Neuronal stem cell (in vitro differentiated cells): Measurements from ENCODE around the gene SRSF1.

Experiments used
- DNase-seq: peaks from one replicate; pipeline ENCODE4 v3.0.0-alpha.2; 2013; ENCODE audit warnings: low spot score
- H2AFZ ChIP-seq: one replicate; pipeline ENCODE4 v1.6.1; 2013; ENCODE audit warnings: mild to moderate bottlenecking, low read length, inconsistent platforms
- H2AK5ac ChIP-seq: 2 replicates; pipeline ENCODE4 v1.6.1; 2013; ENCODE audit warnings: low read depth, mild to moderate bottlenecking, inconsistent platforms, low read length, moderate library complexity, mixed read lengths
- H2BK120ac ChIP-seq: 2 replicates; pipeline ENCODE4 v1.6.1; 2013; ENCODE audit warnings: low read depth, mild to moderate bottlenecking, inconsistent platforms, low read length, moderate library complexity, mixed read lengths
- H2BK12ac ChIP-seq: one replicate; pipeline ENCODE4 v1.6.1; 2013; ENCODE audit warnings: low read length, inconsistent platforms
- H2BK15ac ChIP-seq: 2 replicates; pipeline ENCODE4 v1.6.1; 2013; ENCODE audit warnings: mild to moderate bottlenecking, low read length, inconsistent platforms, mixed read lengths
- H2BK5ac ChIP-seq: one replicate; pipeline ENCODE4 v1.6.1; 2013; ENCODE audit warnings: inconsistent platforms, mild to moderate bottlenecking, low read length, moderate library complexity
- H3K14ac ChIP-seq: one replicate; pipeline ENCODE4 v1.6.1; 2013; ENCODE audit warnings: low read length, inconsistent platforms
- H3K18ac ChIP-seq: 2 replicates; pipeline ENCODE4 v1.6.1; 2013; ENCODE audit warnings: low read length, inconsistent platforms
- H3K23ac ChIP-seq: 2 replicates; pipeline ENCODE4 v1.6.1; 2013; ENCODE audit warnings: low read depth, mild to moderate bottlenecking, mixed read lengths, low read length, inconsistent platforms; ENCODE audit not compliant: poor library complexity
- H3K27ac ChIP-seq: replicated peaks from 3 replicates; pipeline ENCODE4 v1.5.1; 2013; ENCODE audit warnings: low read length, inconsistent platforms
- H3K27me3 ChIP-seq, 3 experiments: 2 replicates each; pipeline ENCODE4 v1.6.1; 2013; ENCODE audit warnings: low read length in 3 of 3, mild to moderate bottlenecking in 2 of 3, inconsistent platforms in 1 of 3, low read depth in 1 of 3, mixed read lengths in 1 of 3, moderate library complexity in 1 of 3; ENCODE audit not compliant: control insufficient read depth in 3 of 3, insufficient read depth in 3 of 3
- H3K36me3 ChIP-seq, 2 donors: replicated peaks in 1 of 2; 2 replicates each; pipeline ENCODE4 v1.6.1; 2013; ENCODE audit warnings: low read length in 2 of 2; ENCODE audit not compliant: control insufficient read depth in 2 of 2, insufficient read depth in 2 of 2
- H3K4ac ChIP-seq: 2 replicates; pipeline ENCODE4 v1.6.1; 2013; ENCODE audit warnings: inconsistent platforms, mild to moderate bottlenecking, low read length, moderate library complexity
- H3K4me1 ChIP-seq, 2 donors: 1 replicate in 1 of 2; 2 replicates in 1 of 2; pipeline ENCODE4 v1.6.1; 2013; ENCODE audit warnings: low read length in 2 of 2, low read depth in 1 of 2; ENCODE audit not compliant: control insufficient read depth in 2 of 2, insufficient read depth in 1 of 2
- H3K4me2 ChIP-seq: one replicate; pipeline ENCODE4 v1.6.1; 2013; ENCODE audit warnings: mild to moderate bottlenecking, low read length, inconsistent platforms; ENCODE audit not compliant: insufficient read depth, poor library complexity, severe bottlenecking
- H3K4me3 ChIP-seq, 2 donors: 2 replicates each; pipeline ENCODE4 v1.5.1; 2013; ENCODE audit warnings: low read length in 2 of 2, mild to moderate bottlenecking in 2 of 2, inconsistent platforms in 1 of 2, moderate library complexity in 1 of 2
- H3K79me1 ChIP-seq: one replicate; pipeline ENCODE4 v1.6.1; 2013; ENCODE audit warnings: low read depth, mild to moderate bottlenecking, inconsistent platforms, low read length, moderate library complexity
- H3K9ac ChIP-seq: one replicate; pipeline ENCODE4 v1.6.1; 2013; ENCODE audit warnings: mild to moderate bottlenecking, low read depth, low read length, inconsistent platforms; ENCODE audit not compliant: poor library complexity
- H3K9me3 ChIP-seq, 2 donors: replicated peaks in 1 of 2; 2 replicates each; pipeline versions ENCODE3 to v1.6.1; 2013; ENCODE audit warnings: low read length in 2 of 2, mild to moderate bottlenecking in 2 of 2, inconsistent platforms in 1 of 2, low read depth in 1 of 2, mixed read lengths in 1 of 2, moderate library complexity in 1 of 2; ENCODE audit not compliant: control insufficient read depth in 2 of 2, insufficient read depth in 1 of 2
- H4K8ac ChIP-seq: one replicate; pipeline ENCODE4 v1.6.1; 2013; ENCODE audit warnings: low read depth, mild to moderate bottlenecking, inconsistent platforms, low read length, moderate library complexity
- H4K91ac ChIP-seq: one replicate; pipeline ENCODE4 v1.6.1; 2013; ENCODE audit warnings: low read length, low read depth, mild to moderate bottlenecking, inconsistent platforms; ENCODE audit not compliant: poor library complexity
- WGBS, 2 donors: extraction: QIAGEN DNeasy Blood & Tissue Kit; methylation state at CpG; one replicate each; pipeline ENCODE4 v1.1.7; 2013; ENCODE audit warnings: missing lambda C conversion rate in 2 of 2, mixed read lengths in 1 of 2; ENCODE audit not compliant: insufficient read length in 2 of 2, insufficient replicate concordance in 1 of 2; ENCODE audit errors: extremely low coverage in 2 of 2; 5-methylcytosine and 5-hydroxymethylcytosine counted together

Gene SRSF1

GRCh38 chr17:58052407-58052806 is 45.4 kb upstream of the SRSF1 start:
- no peak overlapping the region for H4K8ac ChIP-seq
- no peaks in the 10 kb centered on the region for H3K36me3 ChIP-seq
- H2AFZ ChIP-seq: no peak overlapping the region
- H3K9me3 ChIP-seq: no peaks in the 10 kb centered on the region
- no peak overlapping the region for H3K4me3 ChIP-seq
- H3K4ac ChIP-seq: no peak overlapping the region
- H3K27me3 ChIP-seq: peaks cover 0 to 59% (median 0%) of the 10 kb centered on the region in 3 experiments
- H2BK120ac ChIP-seq: no peak overlapping the region
- H3K79me1 ChIP-seq: no peaks in the 10 kb centered on the region
- no CpG with 5 or more reads among the region's 1 CpG for WGBS, 2 donors
- DNase-seq: no peak
- no peak overlapping the region for H4K91ac ChIP-seq
- H2BK5ac ChIP-seq: no peak overlapping the region
- H3K18ac ChIP-seq: no peak overlapping the region
- no peak overlapping the region for H2AK5ac ChIP-seq
- no peak overlapping the region for H3K14ac ChIP-seq
- no peak overlapping the region for H3K4me2 ChIP-seq
- peaks cover 0 to 3% of the 10 kb centered on the region in 2 donors for H3K4me1 ChIP-seq
- H3K9ac ChIP-seq: no peak overlapping the region
- no peak overlapping the region for H2BK15ac ChIP-seq
- H3K27ac ChIP-seq: no peak overlapping the region
- no peak overlapping the region for H2BK12ac ChIP-seq
- no peak overlapping the region for H3K23ac ChIP-seq

GRCh38 chr17:58051468-58051867 is 44.4 kb upstream of the SRSF1 start:
- Histone ChIP-seq H3K4me2 (no peak overlapping the region), H3K4ac (no peak overlapping the region), H3K36me3 (no peaks in the 10 kb centered on the region), H3K27ac (no peak overlapping the region), H2BK12ac (peak overlapping the region; percentile 31), H2AFZ (no peak overlapping the region), H3K18ac (no peak overlapping the region), H3K9ac (no peak overlapping the region), H3K27me3 (peaks cover 0 to 63% (median 0%) of the 10 kb centered on the region in 3 experiments), H2AK5ac (no peak overlapping the region), H4K8ac (no peak overlapping the region), H3K4me1 (peaks cover 0 to 10% of the 10 kb centered on the region in 2 donors), H2BK15ac (peak overlapping the region; percentile 5), H4K91ac (no peak overlapping the region), H2BK5ac (no peak overlapping the region), H3K14ac (no peak overlapping the region), H3K23ac (no peak overlapping the region), H3K4me3 (no peak overlapping the region), H3K9me3 (no peaks in the 10 kb centered on the region), H2BK120ac (no peak overlapping the region), H3K79me1 (no peaks in the 10 kb centered on the region)
- WGBS, 2 donors: no CpG with 5 or more reads among the region's 1 CpG
- no peak for DNase-seq

- Histone ChIP-seq H3K36me3 (no peaks in the 10 kb centered on the region), H2AFZ (no peak overlapping the region), H2BK120ac (no peak overlapping the region), H3K4me1 (peaks cover 0 to 10% of the 10 kb centered on the region in 2 donors), H3K27ac (no peak overlapping the region), H2BK5ac (no peak overlapping the region), H3K9me3 (no peaks in the 10 kb centered on the region), H2BK15ac (no peak overlapping the region), H3K27me3 (peaks cover 0 to 67% (median 0%) of the 10 kb centered on the region in 3 experiments), H3K9ac (no peak overlapping the region), H3K4ac (no peak overlapping the region), H3K23ac (no peak overlapping the region), H3K4me3 (no peak overlapping the region), H4K91ac (no peak overlapping the region), H3K18ac (no peak overlapping the region), H2AK5ac (no peak overlapping the region), H3K79me1 (no peaks in the 10 kb centered on the region), H3K14ac (no peak overlapping the region), H3K4me2 (no peak overlapping the region), H2BK12ac (peak overlapping the region; percentile 31), H4K8ac (no peak overlapping the region)
- DNase-seq: no peak
- WGBS, 2 donors: no CpG with 5 or more reads among the region's 2 CpGs
Measured at GRCh38 chr17:58050966-58051365, 43.9 kb upstream of the SRSF1 start.

GRCh38 chr17:58049533-58049932 is 42.5 kb upstream of the SRSF1 start:
- no CpG with 5 or more reads among the region's 4 CpGs for WGBS, 2 donors
- Histone ChIP-seq H4K8ac (no peak overlapping the region), H2AK5ac (no peak overlapping the region), H3K9ac (no peak overlapping the region), H3K4me2 (no peak overlapping the region), H3K18ac (no peak overlapping the region), H3K4me1 (peaks cover 0 to 10% of the 10 kb centered on the region in 2 donors), H3K23ac (no peak overlapping the region), H3K27ac (no peak overlapping the region), H3K4me3 (no peak overlapping the region), H3K27me3 (peaks cover 0 to 68% (median 0%) of the 10 kb centered on the region in 3 experiments), H4K91ac (no peak overlapping the region), H3K14ac (no peak overlapping the region), H2AFZ (no peak overlapping the region), H2BK120ac (no peak overlapping the region), H3K4ac (no peak overlapping the region), H2BK5ac (no peak overlapping the region), H2BK12ac (no peak overlapping the region), H3K79me1 (no peaks in the 10 kb centered on the region), H2BK15ac (no peak overlapping the region), H3K36me3 (no peaks in the 10 kb centered on the region), H3K9me3 (no peaks in the 10 kb centered on the region)
- no peak for DNase-seq
